SH-SY5Y (cell line): Measurements from ENCODE around the gene IRF7.

Experiments
- GATA2 ChIP-seq: IDR thresholded peaks from 2 replicates; pipeline ENCODE4 v1.6.1; 2011; ENCODE audit warnings: mild to moderate bottlenecking, low read depth, low read length
- GATA3 ChIP-seq: IDR thresholded peaks from 2 replicates; pipeline ENCODE4 v1.6.1; 2011; ENCODE audit warnings: low read depth, mild to moderate bottlenecking, low read length, moderate library complexity

DNA sequence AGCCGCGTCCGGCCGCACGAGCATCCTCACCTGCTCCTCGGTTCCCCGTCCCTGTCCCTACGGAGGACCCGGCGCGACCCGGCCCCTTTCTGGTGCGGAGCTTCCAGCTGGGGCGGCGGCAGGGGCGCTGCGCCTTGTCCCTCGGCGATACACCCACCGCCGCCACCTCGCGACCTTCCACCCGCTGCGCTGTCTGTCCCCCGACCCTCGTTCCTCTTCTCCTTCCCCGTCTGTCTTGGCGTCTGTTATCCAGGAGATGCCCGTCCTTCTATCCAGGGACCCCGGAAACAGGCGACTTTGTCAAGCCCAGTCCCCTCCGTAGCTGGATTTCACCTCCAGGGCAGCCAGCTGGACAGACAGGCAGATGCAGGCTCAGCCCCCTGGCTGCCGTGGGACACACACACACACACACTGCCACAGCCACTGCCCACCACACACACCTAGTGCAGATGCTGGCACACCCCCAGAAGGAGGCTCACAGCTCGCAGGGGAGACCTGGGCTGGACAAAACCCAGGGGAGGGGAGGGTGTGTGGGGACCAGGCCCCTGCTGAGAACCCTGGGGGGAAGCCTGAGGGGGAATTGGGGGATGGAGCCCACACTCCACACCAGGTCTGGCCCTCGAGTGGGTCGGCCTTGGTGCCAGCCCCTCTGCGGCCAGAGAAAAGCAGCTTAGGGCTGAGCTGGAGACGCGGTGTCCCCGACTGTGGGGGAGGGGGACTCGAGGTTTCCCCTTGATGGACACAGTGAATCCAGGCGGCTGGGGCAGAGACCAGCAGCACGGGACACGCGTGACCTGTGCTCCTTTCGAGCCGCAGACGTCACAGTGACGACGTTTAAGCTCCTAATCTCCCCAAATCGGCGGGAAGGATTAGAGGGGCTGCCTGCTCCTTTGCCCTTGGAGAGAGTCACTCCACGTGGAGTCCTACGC, 22.1 kb upstream of the IRF7 start:
- TF ChIP-seq GATA3 (no peak), GATA2 (no peak)
